Dedifferentiated amniotic fluid mesenchymal stem cell (primary cell): ENCODE data around the gene NKD1.
"Not testable (repeated sequence)": the region's sequence is repeated elsewhere in the genome, so short reads cannot be mapped to it uniquely, and the experiment has no call there.

ENCODE experiments used
- DNase-seq: peaks from one replicate; pipeline ENCODE4 v3.0.0-alpha.2; 2016; ENCODE audit errors: extremely low spot score

NKD1 gene

GRCh38 chr16:50578137-50578536 lies 29.9 kb downstream of the NKD1 start:
- no peak for DNase-seq

- not testable (repeated sequence) for DNase-seq
These were observed 31.2 kb downstream of the NKD1 start for GRCh38 chr16:50579373-50579772.

GRCh38 chr16:50580180-50580798 lies 32.1 kb downstream of the NKD1 start:
- DNase-seq, result no peak

- no peak for DNase-seq
These were observed 33.6 kb downstream of the NKD1 start for GRCh38 chr16:50581845-50582244.

- DNase-seq, result no peak
These were observed 35.0 kb downstream of the NKD1 start for GRCh38 chr16:50583211-50583610.

GRCh38 chr16:50584033-50584722 lies 36.0 kb downstream of the NKD1 start:
- DNase-seq, result no peak

- no peak for DNase-seq
These were observed 37.2 kb downstream of the NKD1 start for GRCh38 chr16:50585331-50585776.

- DNase-seq, result no peak
These were observed 39.3 kb downstream of the NKD1 start for GRCh38 chr16:50587543-50587942.

- DNase-seq, result no peak
These were observed 40.1 kb downstream of the NKD1 start for GRCh38 chr16:50588276-50588675.

GRCh38 chr16:50591209-50591608 lies 43.0 kb downstream of the NKD1 start:
- DNase-seq, result no peak

- DNase-seq, result no peak
These were observed 43.9 kb downstream of the NKD1 start for GRCh38 chr16:50591800-50592771.

GRCh38 chr16:50592996-50593395 lies 44.8 kb downstream of the NKD1 start:
- no peak for DNase-seq

GRCh38 chr16:50593410-50594150 lies 45.4 kb downstream of the NKD1 start:
- no peak for DNase-seq

GRCh38 chr16:50594308-50595260 lies 46.4 kb downstream of the NKD1 start:
- DNase-seq, result no peak

- no peak for DNase-seq
These were observed 47.7 kb downstream of the NKD1 start for GRCh38 chr16:50595859-50596258.

- no peak for DNase-seq
These were observed 48.7 kb downstream of the NKD1 start for GRCh38 chr16:50596762-50597450.

- DNase-seq, result no peak
These were observed 49.5 kb downstream of the NKD1 start for GRCh38 chr16:50597563-50598255.

GRCh38 chr16:50598256-50598894 lies 50.2 kb downstream of the NKD1 start:
- no peak for DNase-seq

- DNase-seq, result no peak
These were observed 50.8 kb downstream of the NKD1 start for GRCh38 chr16:50598936-50599361.
